Activated CD4-positive, alpha-beta T cell treated with anti-CD3 and anti-CD28 coated beads, Interleukin-2, amount 10 ng/mL, durations not matched to agents 7 days and 5 days (primary cell): ENCODE data around the gene XAGE2. TPM values are rescaled to one million over a fixed set of nuclear protein-coding genes. Genes with fewer than 3 reads are reported as not detected.
"Not testable (repeated sequence)": the region's sequence is repeated elsewhere in the genome, so short reads cannot be mapped to it uniquely, and the experiment has no call there.

Experiments
- CTCF ChIA-PET: fragments of 350-600 bp; sonication (Branson Sonifier 250); formaldehyde crosslinking; loops from one replicate; lab custom pipeline; 2021; ENCODE audit warnings: antibody characterized with exemption; lab: Charles Lee
- POLR2A ChIA-PET: fragments of 350-600 bp; sonication (Branson Sonifier 250); formaldehyde crosslinking; loops from one replicate; lab custom pipeline; 2021; ENCODE audit warnings: antibody characterized with exemption; lab: Charles Lee
- DNase-seq: peaks from one replicate; pipeline ENCODE4 v3.0.0-alpha.2; 2020
- H3K27ac Mint-ChIP-seq: one replicate; pipeline ENCODE4 v1.8.0; 2021; ENCODE audit warnings: mild to moderate bottlenecking, moderate library complexity, mixed read lengths
- H3K27me3 Mint-ChIP-seq: one replicate; pipeline ENCODE4 v1.8.0; 2021; ENCODE audit warnings: mixed read lengths
- H3K36me3 Mint-ChIP-seq: one replicate; pipeline ENCODE4 v1.8.0; 2021; ENCODE audit warnings: low read depth, mixed read lengths
- H3K4me1 Mint-ChIP-seq: one replicate; pipeline ENCODE4 v1.8.0; 2021; ENCODE audit warnings: mixed read lengths
- H3K4me3 Mint-ChIP-seq: one replicate; pipeline ENCODE4 v1.8.0; 2021; ENCODE audit warnings: mild to moderate bottlenecking, moderate library complexity, mixed read lengths
- H3K9me3 Mint-ChIP-seq: one replicate; pipeline ENCODE4 v1.8.0; 2021; ENCODE audit warnings: mixed read lengths
- total RNA-seq, 2 experiments: library from RNA; stranded (reverse); gene quantifications; one replicate each; pipeline ENCODE4 v1.2.3, GENCODE V29; 2021

XAGE2 gene, protein sequence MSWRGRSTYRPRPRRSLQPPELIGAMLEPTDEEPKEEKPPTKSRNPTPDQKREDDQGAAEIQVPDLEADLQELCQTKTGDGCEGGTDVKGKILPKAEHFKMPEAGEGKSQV
- not detected for total RNA-seq

DNA sequence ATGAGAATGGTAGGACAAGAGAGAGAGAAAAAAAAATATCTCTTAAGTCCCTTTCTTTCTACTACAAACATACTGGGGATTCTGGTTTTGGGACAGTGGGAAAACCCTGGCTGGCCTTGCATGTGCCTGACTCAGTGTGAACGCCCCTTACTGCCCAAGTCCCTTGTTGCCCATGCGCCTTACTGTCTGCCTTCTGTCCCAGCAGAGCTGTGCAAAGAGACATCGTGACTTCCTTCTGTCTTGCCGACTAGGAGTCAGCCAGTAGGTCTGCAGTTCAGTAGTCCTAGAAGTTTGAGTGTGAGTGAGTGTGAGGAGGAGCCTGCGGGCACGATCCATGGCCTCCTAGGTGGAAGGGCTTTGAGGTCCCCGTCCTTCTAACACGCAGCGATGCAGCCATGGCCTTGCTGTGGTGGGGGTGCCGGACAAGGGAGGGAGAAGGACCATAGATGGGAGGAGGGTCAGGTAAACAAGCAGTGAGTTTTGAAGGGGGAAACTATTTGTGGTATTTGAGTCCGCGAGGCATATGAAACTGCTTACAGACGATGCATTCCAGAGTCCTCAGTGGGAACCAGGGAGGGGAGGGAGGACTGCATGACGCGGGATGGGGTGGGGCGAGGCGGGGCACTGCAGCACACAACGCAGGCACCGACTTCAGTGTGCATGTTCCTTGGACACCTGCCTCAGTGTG, at the start of gene XAGE2:
TSS of gene XAGE2 (plus strand) at position 654 of the 688 bp plus-strand sequence. CDS start 994 bp downstream, outside the sequence.
- H3K4me1 Mint-ChIP-seq = no peaks in the 10 kb centered on the region
- H3K9me3 Mint-ChIP-seq = no peaks in the 10 kb centered on the region
- H3K36me3 Mint-ChIP-seq = no peaks in the 10 kb centered on the region
- no peak within 1 kb of the TSS for H3K27ac Mint-ChIP-seq
- POLR2A ChIA-PET = no interaction called here
- H3K4me3 Mint-ChIP-seq = no peak within 1 kb of the TSS
- CTCF ChIA-PET = no interaction called here
- peaks cover 3% of the 10 kb centered on the region for H3K27me3 Mint-ChIP-seq
- DNase-seq = no peak

GRCh38 chrX:52337410-52337809, 31.4 kb upstream of the XAGE2 start:
- ChIA-PET POLR2A (no interaction called here), CTCF (no interaction called here)
- H3K9me3 Mint-ChIP-seq = no peaks in the 10 kb centered on the region
- H3K27me3 Mint-ChIP-seq = no peaks in the 10 kb centered on the region
- no peaks in the 10 kb centered on the region for H3K4me1 Mint-ChIP-seq
- DNase-seq = no peak
- peak overlapping the region; percentile 33 for H3K27ac Mint-ChIP-seq
- no peaks in the 10 kb centered on the region for H3K36me3 Mint-ChIP-seq
- no peak overlapping the region for H3K4me3 Mint-ChIP-seq

GRCh38 chrX:52341493-52341892, 27.3 kb upstream of the XAGE2 start:
- no peak for DNase-seq
- Mint-ChIP-seq H3K9me3 (no peaks in the 10 kb centered on the region), H3K4me3 (no peak overlapping the region), H3K36me3 (no peaks in the 10 kb centered on the region), H3K4me1 (no peaks in the 10 kb centered on the region), H3K27ac (no peak overlapping the region), H3K27me3 (no peaks in the 10 kb centered on the region)
- ChIA-PET CTCF (no interaction called here), POLR2A (no interaction called here)

GRCh38 chrX:52343131-52343530, 25.7 kb upstream of the XAGE2 start:
- CTCF ChIA-PET, H3K4me1 Mint-ChIP-seq, POLR2A ChIA-PET: not testable (repeated sequence)

GRCh38 chrX:52345402-52345801, 23.4 kb upstream of the XAGE2 start:
- CTCF ChIA-PET = not testable (repeated sequence)

More at GRCh38 chrX:52343131-52343530, 25.7 kb upstream of the XAGE2 start:
- H3K9me3 Mint-ChIP-seq, DNase-seq, H3K27ac Mint-ChIP-seq, H3K36me3 Mint-ChIP-seq, H3K27me3 Mint-ChIP-seq, H3K4me3 Mint-ChIP-seq: not testable (repeated sequence)

DNA sequence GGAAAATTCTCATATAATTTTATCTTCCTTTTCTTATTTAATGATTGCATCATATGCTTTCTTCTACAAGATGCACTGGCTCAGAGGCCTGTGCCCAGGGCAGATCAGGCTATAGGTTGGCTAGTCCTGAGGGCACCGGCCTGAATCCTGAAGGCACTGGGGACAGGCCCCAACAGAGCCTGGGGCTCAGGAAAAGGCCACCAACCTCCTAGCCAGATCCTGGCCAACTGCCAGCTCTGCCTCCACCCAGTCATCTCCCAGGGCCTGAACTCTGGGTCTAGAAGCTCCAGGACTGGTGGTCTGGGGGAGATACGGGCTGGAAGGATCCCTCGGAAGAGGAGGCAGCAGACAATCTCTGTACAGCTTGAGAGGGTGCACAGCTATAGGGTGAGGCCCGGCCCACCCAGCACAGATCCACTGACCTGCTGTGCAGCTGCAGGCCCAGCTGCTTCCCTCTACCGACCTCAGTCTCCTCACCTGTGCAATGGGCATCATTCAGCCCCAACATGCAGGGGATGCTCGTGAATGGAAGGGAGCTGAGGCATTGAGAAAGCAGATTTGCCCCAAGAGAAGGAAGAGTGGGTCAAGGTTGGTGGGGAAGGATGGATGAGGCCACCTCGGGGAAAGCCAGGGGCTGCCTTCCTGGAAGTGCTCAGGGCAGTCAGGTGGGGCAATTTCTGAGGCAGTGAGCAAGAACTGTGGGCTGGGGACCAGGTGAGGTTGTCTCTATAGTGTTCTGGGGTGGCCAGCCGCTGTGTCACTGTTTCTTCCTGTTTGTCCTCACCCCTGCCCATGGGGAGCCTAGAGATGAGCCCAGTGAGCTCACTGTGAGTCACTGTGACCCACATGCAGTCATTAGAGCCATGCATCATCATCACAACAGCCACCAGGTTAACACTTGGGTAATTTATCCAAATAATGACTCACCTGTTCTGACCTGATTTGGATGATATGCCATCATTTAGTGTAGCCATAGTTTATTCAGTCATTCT, 22.4 kb upstream of the XAGE2 start:
- Mint-ChIP-seq H3K9me3 (no peaks in the 10 kb centered on the region), H3K4me1 (no peaks in the 10 kb centered on the region), H3K27me3 (peaks cover 3% of the 10 kb centered on the region), H3K27ac (no peak overlapping the region), H3K36me3 (no peaks in the 10 kb centered on the region), H3K4me3 (no peak overlapping the region)
- CTCF ChIA-PET = interaction anchor here (1.5 kb wide), 1 partner anchor 11 kb away, joined by 3 read pairs; no protein-coding TSS in a partner anchor
- POLR2A ChIA-PET = no interaction called here
- DNase-seq = no peak

More at GRCh38 chrX:52345402-52345801, 23.4 kb upstream of the XAGE2 start:
- H3K27ac Mint-ChIP-seq, H3K36me3 Mint-ChIP-seq, H3K4me1 Mint-ChIP-seq, H3K27me3 Mint-ChIP-seq, POLR2A ChIA-PET, H3K4me3 Mint-ChIP-seq, H3K9me3 Mint-ChIP-seq: not testable (repeated sequence)
- DNase-seq = peak; percentile 29

GRCh38 chrX:52349681-52350080, 19.1 kb upstream of the XAGE2 start:
- H3K36me3 Mint-ChIP-seq = no peaks in the 10 kb centered on the region
- no peak for DNase-seq
- H3K4me1 Mint-ChIP-seq = no peaks in the 10 kb centered on the region
- H3K4me3 Mint-ChIP-seq = no peak overlapping the region
- CTCF ChIA-PET = no interaction called here
- H3K9me3 Mint-ChIP-seq = no peaks in the 10 kb centered on the region
- no peak overlapping the region for H3K27ac Mint-ChIP-seq
- H3K27me3 Mint-ChIP-seq = peaks cover 3% of the 10 kb centered on the region
- POLR2A ChIA-PET = no interaction called here

GRCh38 chrX:52352551-52352950, 16.3 kb upstream of the XAGE2 start:
- Mint-ChIP-seq H3K27ac (no peak overlapping the region), H3K4me3 (no peak overlapping the region), H3K36me3 (no peaks in the 10 kb centered on the region), H3K4me1 (no peaks in the 10 kb centered on the region), H3K27me3 (peaks cover 3% of the 10 kb centered on the region), H3K9me3 (no peaks in the 10 kb centered on the region)
- no peak for DNase-seq
- CTCF ChIA-PET = no interaction called here
- POLR2A ChIA-PET = no interaction called here

DNA sequence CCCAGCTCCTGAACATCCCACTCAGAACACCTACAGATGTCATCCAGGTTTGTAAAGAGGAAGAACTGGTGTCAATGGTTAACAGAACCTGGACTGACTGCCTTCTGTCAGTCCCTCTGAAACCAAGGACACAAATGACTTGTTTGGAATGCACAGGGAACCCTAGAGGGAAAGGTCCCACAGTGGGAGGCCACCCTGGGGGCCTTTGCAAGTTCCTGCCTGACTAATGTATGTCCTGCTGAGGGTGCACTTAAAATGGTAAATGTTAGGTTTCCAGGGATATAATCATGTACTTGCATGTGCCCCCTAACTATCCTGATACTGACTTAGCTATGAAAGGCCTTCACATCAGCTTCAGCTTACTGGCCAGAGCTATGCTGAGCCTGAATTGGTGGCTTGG, 15.0 kb upstream of the XAGE2 start:
- Mint-ChIP-seq H3K4me3 (no peak overlapping the region), H3K4me1 (no peaks in the 10 kb centered on the region), H3K36me3 (no peaks in the 10 kb centered on the region), H3K27me3 (no peaks in the 10 kb centered on the region), H3K27ac (no peak overlapping the region), H3K9me3 (no peaks in the 10 kb centered on the region)
- ChIA-PET CTCF (no interaction called here), POLR2A (no interaction called here)
- no peak for DNase-seq

GRCh38 chrX:52355108-52355507, 13.7 kb upstream of the XAGE2 start:
- H3K9me3 Mint-ChIP-seq = no peaks in the 10 kb centered on the region
- ChIA-PET CTCF (no interaction called here), POLR2A (no interaction called here)
- no peak overlapping the region for H3K27ac Mint-ChIP-seq
- no peaks in the 10 kb centered on the region for H3K4me1 Mint-ChIP-seq
- DNase-seq = no peak
- no peak overlapping the region for H3K4me3 Mint-ChIP-seq
- H3K36me3 Mint-ChIP-seq = no peaks in the 10 kb centered on the region
- H3K27me3 Mint-ChIP-seq = peaks cover 2% of the 10 kb centered on the region

GRCh38 chrX:52359614-52360232, 9.1 kb upstream of the XAGE2 start:
- H3K9me3 Mint-ChIP-seq = no peaks in the 10 kb centered on the region
- DNase-seq = no peak
- POLR2A ChIA-PET = no interaction called here
- no peak overlapping the region for H3K27ac Mint-ChIP-seq
- H3K4me1 Mint-ChIP-seq = no peaks in the 10 kb centered on the region
- no peaks in the 10 kb centered on the region for H3K36me3 Mint-ChIP-seq
- CTCF ChIA-PET = no interaction called here
- peaks cover 16% of the 10 kb centered on the region for H3K27me3 Mint-ChIP-seq
- no peak overlapping the region for H3K4me3 Mint-ChIP-seq

GRCh38 chrX:52361941-52362340, 6.9 kb upstream of the XAGE2 start:
- H3K27me3 Mint-ChIP-seq = peaks cover 16% of the 10 kb centered on the region
- no peak overlapping the region for H3K4me3 Mint-ChIP-seq
- ChIA-PET POLR2A (no interaction called here), CTCF (no interaction called here)
- H3K36me3 Mint-ChIP-seq = no peaks in the 10 kb centered on the region
- H3K27ac Mint-ChIP-seq = no peak overlapping the region
- no peaks in the 10 kb centered on the region for H3K9me3 Mint-ChIP-seq
- no peak for DNase-seq
- H3K4me1 Mint-ChIP-seq = no peaks in the 10 kb centered on the region
